Measurements from ENCODE around the gene CALY.
A peak's percentile ranks its signal among the peaks of the same experiment; 100 is the strongest.
"Not testable (repeated sequence)": the region's sequence is repeated elsewhere in the genome, so short reads cannot be mapped to it uniquely, and the experiment has no call there.

CALY gene

GRCh38 chr10:133379152-133379800, 42.6 kb upstream of the CALY start, which contains the start of gene PAOX:
TSS of gene PAOX (plus strand) at chr10:133379262. CDS start at chr10:133379317, 55 bp downstream.
- TF ChIP-seq CTCF (IDR thresholded peaks at IDR 0.05; ENCODE audit: borderline replicate concordance, insufficient read depth, low read depth, low read length): no peak
- peak within 1 kb of the TSS; percentile 75 for H3K4me3 ChIP-seq (ENCODE audit: low read depth, low read length)

- H3K4me3 ChIP-seq (ENCODE audit: low read depth, low read length): peak overlapping the region; percentile 75
- no peak for TF ChIP-seq CTCF (IDR thresholded peaks at IDR 0.05; ENCODE audit: borderline replicate concordance, insufficient read depth, low read depth, low read length)
Measured at GRCh38 chr10:133378251-133379096, 41.8 kb upstream of the CALY start.

GRCh38 chr10:133377818-133378250, 41.1 kb upstream of the CALY start:
- no peak for TF ChIP-seq CTCF (IDR thresholded peaks at IDR 0.05; ENCODE audit: borderline replicate concordance, insufficient read depth, low read depth, low read length)

GRCh38 chr10:133377025-133377817, 40.5 kb upstream of the CALY start:
- no peak overlapping the region for H3K4me3 ChIP-seq (ENCODE audit: low read depth, low read length)
- TF ChIP-seq CTCF (IDR thresholded peaks at IDR 0.05; ENCODE audit: borderline replicate concordance, insufficient read depth, low read depth, low read length): no peak

More at GRCh38 chr10:133377818-133378250, 41.1 kb upstream of the CALY start:
- H3K4me3 ChIP-seq (ENCODE audit: low read depth, low read length): peak overlapping the region; percentile 75

- not testable (repeated sequence) for H3K4me3 ChIP-seq (ENCODE audit: low read depth, low read length)
Measured at GRCh38 chr10:133376183-133376582, 39.5 kb upstream of the CALY start.

GRCh38 chr10:133375357-133376115, 38.8 kb upstream of the CALY start:
- no peak for TF ChIP-seq CTCF (IDR thresholded peaks at IDR 0.05; ENCODE audit: borderline replicate concordance, insufficient read depth, low read depth, low read length)
- no peak overlapping the region for H3K4me3 ChIP-seq (ENCODE audit: low read depth, low read length)

All from GM12875 (cell line).